Suppressor macrophage (primary cell): ENCODE data around the gene CSGALNACT2.

Experiments
- DNase-seq, 4 experiments: peaks; one replicate each; pipeline ENCODE4 v3.0.0-alpha.2; 2020 to 2022

CSGALNACT2 gene

GRCh38 chr10:43125274-43125845 lies 12.9 kb upstream of the CSGALNACT2 start:
- DNase-seq, result no peak

DNA sequence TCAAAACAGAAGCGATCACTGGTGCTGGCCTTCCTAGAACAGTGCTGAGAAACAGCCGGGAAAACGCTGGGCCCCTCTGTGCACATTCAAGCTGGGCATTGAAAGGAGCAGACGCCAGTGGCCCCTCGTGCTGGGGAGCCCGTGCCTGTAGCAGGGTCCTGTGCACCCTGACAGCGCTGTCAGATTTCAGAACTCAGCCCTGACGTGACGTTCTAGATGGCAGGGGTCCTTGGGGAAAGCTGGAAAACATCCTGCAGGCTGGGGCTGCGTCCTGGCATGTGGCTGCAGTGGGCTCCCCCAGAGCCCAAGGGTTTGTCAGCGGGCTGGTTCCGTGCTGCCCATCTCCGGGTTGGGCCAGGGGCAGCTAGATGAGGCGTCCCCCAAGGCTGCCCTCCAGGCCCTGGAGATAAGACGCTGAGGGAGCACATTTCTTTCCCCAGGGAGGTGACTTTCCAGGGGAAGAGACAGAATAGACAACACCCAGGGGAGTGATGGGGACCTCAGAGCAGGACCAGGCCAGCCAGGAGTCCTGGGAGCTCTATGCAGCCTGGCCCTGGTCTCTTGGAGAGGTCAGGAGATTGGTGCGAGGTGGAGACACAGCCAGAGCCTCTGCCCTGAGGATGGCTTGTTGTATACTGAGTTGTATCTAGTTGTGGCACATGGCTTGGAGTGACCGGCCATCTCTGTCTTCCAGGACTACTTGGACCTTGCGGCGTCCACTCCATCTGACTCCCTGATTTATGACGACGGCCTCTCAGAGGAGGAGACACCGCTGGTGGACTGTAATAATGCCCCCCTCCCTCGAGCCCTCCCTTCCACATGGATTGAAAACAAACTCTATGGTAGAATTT lies 12.1 kb upstream of the CSGALNACT2 start:
- DNase-seq, result peak in 1 of 4 experiments; percentile 4

- DNase-seq, result peak in 3 of 4 experiments; percentile 55 to 82 (median 63)
Observed at GRCh38 chr10:43126759-43127424, 11.4 kb upstream of the CSGALNACT2 start.

- peak; percentile 62 to 84 (median 78) for DNase-seq
Observed at GRCh38 chr10:43127442-43127841, 10.8 kb upstream of the CSGALNACT2 start.

GRCh38 chr10:43128331-43128730 lies 9.9 kb upstream of the CSGALNACT2 start:
- DNase-seq, result no peak

DNA sequence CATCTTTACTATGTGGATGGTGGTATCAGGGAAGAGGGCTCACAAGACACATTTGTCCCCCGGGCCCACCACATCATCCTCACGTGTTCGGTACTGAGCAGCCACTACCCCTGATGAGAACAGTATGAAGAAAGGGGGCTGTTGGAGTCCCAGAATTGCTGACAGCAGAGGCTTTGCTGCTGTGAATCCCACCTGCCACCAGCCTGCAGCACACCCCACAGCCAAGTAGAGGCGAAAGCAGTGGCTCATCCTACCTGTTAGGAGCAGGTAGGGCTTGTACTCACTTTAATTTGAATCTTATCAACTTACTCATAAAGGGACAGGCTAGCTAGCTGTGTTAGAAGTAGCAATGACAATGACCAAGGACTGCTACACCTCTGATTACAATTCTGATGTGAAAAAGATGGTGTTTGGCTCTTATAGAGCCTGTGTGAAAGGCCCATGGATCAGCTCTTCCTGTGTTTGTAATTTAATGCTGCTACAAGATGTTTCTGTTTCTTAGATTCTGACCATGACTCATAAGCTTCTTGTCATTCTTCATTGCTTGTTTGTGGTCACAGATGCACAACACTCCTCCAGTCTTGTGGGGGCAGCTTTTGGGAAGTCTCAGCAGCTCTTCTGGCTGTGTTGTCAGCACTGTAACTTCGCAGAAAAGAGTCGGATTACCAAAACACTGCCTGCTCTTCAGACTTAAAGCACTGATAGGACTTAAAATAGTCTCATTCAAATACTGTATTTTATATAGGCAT lies 9.1 kb upstream of the CSGALNACT2 start:
- DNase-seq, result peak; percentile 86 to 96 (median 90)

GRCh38 chr10:43130770-43131171 lies 7.5 kb upstream of the CSGALNACT2 start:
- peak in 3 of 4 experiments; percentile 37 to 73 (median 64) for DNase-seq

DNA sequence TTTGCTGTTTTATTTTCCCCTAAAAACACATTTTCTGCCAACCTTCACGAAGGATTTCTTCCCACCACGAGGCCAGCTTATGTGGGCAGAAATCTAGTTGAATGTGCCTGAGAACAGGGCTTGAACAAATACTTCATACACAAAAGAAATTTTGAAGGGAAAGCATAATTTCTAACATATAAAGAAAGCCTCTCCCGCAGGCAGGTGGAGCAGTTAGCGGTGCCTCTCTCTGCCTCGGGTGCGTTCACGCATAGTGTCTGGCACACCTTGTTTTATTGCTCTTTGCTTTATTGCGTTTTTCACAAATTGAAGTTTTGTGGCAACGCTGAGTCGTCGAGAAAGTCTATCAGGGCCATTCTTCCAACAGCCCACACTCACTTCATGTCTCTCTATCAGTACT lies 7.0 kb upstream of the CSGALNACT2 start:
- DNase-seq, result no peak

- DNase-seq, result no peak
Observed at GRCh38 chr10:43131906-43132305, 6.3 kb upstream of the CSGALNACT2 start.

- peak; percentile 50 to 82 (median 72) for DNase-seq
Observed at GRCh38 chr10:43132867-43133787, 5.1 kb upstream of the CSGALNACT2 start.

GRCh38 chr10:43134126-43134905 lies 3.9 kb upstream of the CSGALNACT2 start:
- DNase-seq, result peak in 1 of 4 experiments; percentile 52

GRCh38 chr10:43135064-43135463 lies 3.2 kb upstream of the CSGALNACT2 start:
- no peak for DNase-seq

GRCh38 chr10:43135656-43136055 lies 2.6 kb upstream of the CSGALNACT2 start:
- DNase-seq, result no peak

DNA sequence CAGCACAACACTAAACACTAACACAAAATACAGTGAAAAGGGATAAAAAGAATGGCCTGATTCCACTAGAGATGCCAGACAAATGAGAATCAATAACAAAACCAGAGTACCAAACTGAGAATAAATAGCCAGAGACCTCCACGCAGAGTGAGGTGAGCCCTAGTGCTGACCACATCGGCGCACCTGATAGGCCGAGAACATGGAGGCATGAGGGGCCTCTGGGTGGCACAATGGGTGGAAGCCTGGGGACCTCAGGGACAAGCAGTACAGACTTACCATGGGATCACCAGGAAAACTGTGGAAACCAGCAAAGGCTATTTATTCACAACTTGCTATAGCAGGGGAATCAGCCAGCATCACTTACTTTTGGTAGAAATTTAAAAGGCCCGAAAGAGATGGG lies 1.8 kb upstream of the CSGALNACT2 start:
- DNase-seq, result no peak

- DNase-seq, result peak in 2 of 4 experiments; percentile 30 to 42
Observed at GRCh38 chr10:43136995-43137716, 1.1 kb upstream of the CSGALNACT2 start.

- peak; percentile 58 to 70 (median 60) for DNase-seq
Observed at GRCh38 chr10:43137717-43138020, 576 bp upstream of the CSGALNACT2 start.

DNA sequence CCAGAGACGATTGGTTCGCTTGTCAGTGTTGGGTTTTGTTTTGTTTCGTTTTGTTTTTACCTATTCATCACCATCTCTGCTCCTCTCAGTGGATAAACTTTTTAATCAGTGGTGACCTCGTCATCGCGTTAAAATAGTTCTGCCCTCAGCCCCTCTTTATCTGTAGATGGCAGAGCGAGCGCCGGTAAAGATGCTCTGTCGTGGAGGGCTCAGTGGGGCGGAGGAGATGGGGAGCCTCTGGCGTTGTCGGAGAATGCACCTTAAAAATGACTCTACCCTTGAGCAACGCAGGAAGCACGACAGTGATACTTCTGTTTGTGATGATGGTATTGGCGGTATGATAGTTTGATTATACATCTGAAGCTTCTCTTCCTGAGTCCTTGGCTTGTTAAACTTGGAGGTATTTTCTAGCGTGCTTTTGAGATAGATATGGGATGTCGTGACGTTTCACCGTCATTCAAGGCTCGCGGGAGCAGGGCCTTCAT lies 554 bp downstream of the CSGALNACT2 start:
- DNase-seq, result peak in 3 of 4 experiments; percentile 51 to 64 (median 52)

DNA sequence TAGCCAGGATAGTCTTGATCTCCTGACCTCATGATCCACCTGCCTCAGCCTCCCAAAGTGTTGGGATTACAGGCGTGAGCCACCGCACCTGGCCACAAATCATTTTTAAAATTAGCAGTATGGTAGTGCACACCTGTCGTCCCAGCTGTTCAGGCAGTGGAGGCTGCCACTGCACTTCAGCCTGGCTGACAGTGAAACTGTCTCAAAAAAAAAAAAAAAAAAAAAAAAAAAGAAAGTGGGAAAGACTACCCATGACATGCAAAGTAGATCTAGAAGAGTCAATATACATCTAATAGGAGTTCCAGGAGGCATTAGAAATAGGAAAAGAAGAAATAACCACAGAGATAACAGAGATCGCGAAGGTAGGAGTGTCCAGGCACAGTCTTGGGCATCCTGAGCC lies 3.2 kb downstream of the CSGALNACT2 start:
- no peak for DNase-seq

- no peak for DNase-seq
Observed at GRCh38 chr10:43145311-43145710, 7.1 kb downstream of the CSGALNACT2 start.

GRCh38 chr10:43145936-43146335 lies 7.7 kb downstream of the CSGALNACT2 start:
- DNase-seq, result peak in 3 of 4 experiments; percentile 62 to 67 (median 66)
